ENCODE measurements around the gene LOXL3. TPM values are rescaled to one million over a fixed set of nuclear protein-coding genes. Genes with fewer than 3 reads are reported as not detected.

The LOXL3 gene
- total and polyA plus RNA-seq, 2 of the 8 experiments (the other 6 are each of a cell fraction or from before 2014, with no cell fraction given): 22.4 to 27.2 TPM

- TF ChIP-seq BACH1 (IDR thresholded peaks at IDR 0.05; ENCODE audit: low read length) (no peak), E2F6 (IDR thresholded peaks at IDR 0.05) (no peak), HDAC2 (IDR thresholded peaks at IDR 0.05; ENCODE audit: borderline replicate concordance in 1 of 2, low read depth in 2 of 2, low read length in 2 of 2) (no peak), ASH2L (IDR thresholded peaks at IDR 0.05; ENCODE audit: low read length) (no peak), CEBPB (IDR thresholded peaks at IDR 0.05; ENCODE audit: low read depth, low read length) (no peak), SP4 (IDR thresholded peaks at IDR 0.05; ENCODE audit: low read length) (no peak), RFX5 (IDR thresholded peaks at IDR 0.05; ENCODE audit: borderline replicate concordance, low read depth, low read length) (no peak), SP2 (IDR thresholded peaks at IDR 0.05; ENCODE audit: low read length) (no peak)
Measured at GRCh38 chr2:74544634-74545033, 9.1 kb downstream of the LOXL3 start (continued).
